ENCODE measurements around the gene SPATA9. TPM values are rescaled to one million over a fixed set of nuclear protein-coding genes. Genes with fewer than 3 reads are reported as not detected.

Gene SPATA9
- total RNA-seq, 1 experiment from 2014 or later, result 0.55 TPM

DNA sequence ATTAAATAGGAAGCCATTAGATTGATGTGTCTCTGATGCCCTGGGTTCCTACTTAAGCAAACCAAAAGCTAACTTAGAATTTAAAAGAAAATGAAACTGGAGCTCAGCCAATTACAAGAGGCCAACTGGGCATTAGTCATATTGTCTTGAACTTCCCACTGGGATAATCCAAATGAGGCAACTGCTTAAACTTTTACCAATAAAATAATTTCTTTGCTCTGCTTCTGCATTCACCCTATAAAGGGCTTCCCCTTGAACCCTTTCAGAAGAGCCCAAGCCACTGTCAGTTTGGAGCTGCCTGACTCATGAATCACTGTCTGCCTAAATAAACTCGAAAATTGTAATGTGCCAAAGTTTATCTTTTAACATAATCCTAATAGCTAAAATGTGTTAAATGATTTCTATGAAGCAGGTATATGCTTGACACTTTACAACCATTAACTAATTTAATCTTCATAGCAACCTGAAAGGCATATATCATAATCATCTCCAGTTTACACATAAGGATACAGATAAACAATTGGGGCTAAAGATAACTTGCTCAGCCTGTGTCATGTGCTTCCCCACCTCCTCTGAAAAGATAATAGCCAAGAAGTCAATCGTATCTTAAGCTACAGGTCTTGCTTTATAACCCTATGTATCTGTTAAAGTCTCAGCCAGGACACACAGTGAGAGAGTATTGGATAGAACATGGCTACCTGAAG, 51.4 kb downstream of the SPATA9 start:
- H3F3A ChIP-seq (ENCODE audit: insufficient read depth, low read depth), result no peaks in the 10 kb centered on the region
- no peaks in the 10 kb centered on the region for H3K79me2 ChIP-seq (ENCODE audit: low read depth)
- H3K4me3 ChIP-seq, result no peak overlapping the region
- no peaks in the 10 kb centered on the region for H3K27me3 ChIP-seq (ENCODE audit: insufficient read depth, low read depth)
- no peaks in the 10 kb centered on the region for H3K9me2 ChIP-seq (ENCODE audit: insufficient read depth)
- ChIA-PET POLR2A (ENCODE audit: unreplicated experiment) (no interaction called here), CTCF (no interaction called here)
- H3K4me1 ChIP-seq (replicated peaks; ENCODE audit: insufficient read depth), result no peaks in the 10 kb centered on the region
- no peak overlapping the region for H3K4me2 ChIP-seq
- no peaks in the 10 kb centered on the region for H3K9me3 ChIP-seq (ENCODE audit: insufficient read depth, low read depth)
- TF ChIP-seq EZH2 (IDR thresholded peaks at IDR 0.05; ENCODE audit: low read depth), result no peak
- TF ChIP-seq, protein P1, sequence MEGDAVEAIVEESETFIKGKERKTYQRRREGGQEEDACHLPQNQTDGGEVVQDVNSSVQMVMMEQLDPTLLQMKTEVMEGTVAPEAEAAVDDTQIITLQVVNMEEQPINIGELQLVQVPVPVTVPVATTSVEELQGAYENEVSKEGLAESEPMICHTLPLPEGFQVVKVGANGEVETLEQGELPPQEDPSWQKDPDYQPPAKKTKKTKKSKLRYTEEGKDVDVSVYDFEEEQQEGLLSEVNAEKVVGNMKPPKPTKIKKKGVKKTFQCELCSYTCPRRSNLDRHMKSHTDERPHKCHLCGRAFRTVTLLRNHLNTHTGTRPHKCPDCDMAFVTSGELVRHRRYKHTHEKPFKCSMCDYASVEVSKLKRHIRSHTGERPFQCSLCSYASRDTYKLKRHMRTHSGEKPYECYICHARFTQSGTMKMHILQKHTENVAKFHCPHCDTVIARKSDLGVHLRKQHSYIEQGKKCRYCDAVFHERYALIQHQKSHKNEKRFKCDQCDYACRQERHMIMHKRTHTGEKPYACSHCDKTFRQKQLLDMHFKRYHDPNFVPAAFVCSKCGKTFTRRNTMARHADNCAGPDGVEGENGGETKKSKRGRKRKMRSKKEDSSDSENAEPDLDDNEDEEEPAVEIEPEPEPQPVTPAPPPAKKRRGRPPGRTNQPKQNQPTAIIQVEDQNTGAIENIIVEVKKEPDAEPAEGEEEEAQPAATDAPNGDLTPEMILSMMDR (conservative IDR thresholded peaks at IDR 0.05), result no peak
- H2AFZ ChIP-seq, result no peak overlapping the region
- H3K36me3 ChIP-seq (ENCODE audit: low read depth), result no peaks in the 10 kb centered on the region
- intact Hi-C loops (cut with micrococcal nuclease; ENCODE audit: unreplicated experiment), result no loop called here
- H3K27ac ChIP-seq, result no peak overlapping the region
- no peak for DNase-seq
- H4K20me1 ChIP-seq (ENCODE audit: insufficient read depth), result no peaks in the 10 kb centered on the region
- BruUV-seq (replicated peaks), result no TSS peak

DNA sequence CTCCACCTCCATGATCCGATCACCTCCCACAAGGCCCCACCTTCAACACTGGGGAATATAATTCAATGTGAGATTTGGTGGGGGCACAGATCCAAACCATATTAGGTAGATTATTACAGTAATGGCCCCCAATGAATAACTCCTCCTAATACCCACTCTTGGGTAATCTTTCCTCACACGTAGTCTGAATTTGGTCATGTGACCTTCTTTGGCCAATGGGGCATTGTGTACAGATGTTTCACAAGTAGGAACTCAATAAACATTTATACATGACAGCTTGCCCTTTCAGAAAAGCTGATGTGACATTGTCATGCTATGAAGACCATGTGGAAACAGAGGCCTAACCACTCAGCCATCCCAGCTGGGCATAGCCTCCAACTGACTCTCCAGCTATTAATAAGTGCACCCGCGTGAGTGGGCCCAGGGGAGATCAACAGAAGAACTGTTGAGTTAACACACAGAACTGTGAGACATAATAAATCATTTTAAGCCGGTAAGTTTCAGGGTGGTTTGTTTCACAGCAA, 52.3 kb downstream of the SPATA9 start:
- H4K20me1 ChIP-seq (ENCODE audit: insufficient read depth), result no peaks in the 10 kb centered on the region
- no peak for DNase-seq
- no peak overlapping the region for H3K4me3 ChIP-seq
- ChIA-PET CTCF (no interaction called here), POLR2A (ENCODE audit: unreplicated experiment) (no interaction called here)
- H2AFZ ChIP-seq, result no peak overlapping the region
- TF ChIP-seq EZH2 (IDR thresholded peaks at IDR 0.05; ENCODE audit: low read depth), result no peak
- TF ChIP-seq, protein P1 (conservative IDR thresholded peaks at IDR 0.05), result no peak
- no peak overlapping the region for H3K4me2 ChIP-seq
- no peaks in the 10 kb centered on the region for H3K4me1 ChIP-seq (replicated peaks; ENCODE audit: insufficient read depth)
- H3K9me3 ChIP-seq (ENCODE audit: insufficient read depth, low read depth), result no peaks in the 10 kb centered on the region
- no TSS peak for BruUV-seq (replicated peaks)
- no peaks in the 10 kb centered on the region for H3K36me3 ChIP-seq (ENCODE audit: low read depth)
- no peaks in the 10 kb centered on the region for H3K79me2 ChIP-seq (ENCODE audit: low read depth)
- H3K9me2 ChIP-seq (ENCODE audit: insufficient read depth), result no peaks in the 10 kb centered on the region
- H3K27ac ChIP-seq, result no peak overlapping the region
- intact Hi-C loops (cut with micrococcal nuclease; ENCODE audit: unreplicated experiment), result no loop called here
- no peaks in the 10 kb centered on the region for H3K27me3 ChIP-seq (ENCODE audit: insufficient read depth, low read depth)
- no peaks in the 10 kb centered on the region for H3F3A ChIP-seq (ENCODE audit: insufficient read depth, low read depth)

DNA sequence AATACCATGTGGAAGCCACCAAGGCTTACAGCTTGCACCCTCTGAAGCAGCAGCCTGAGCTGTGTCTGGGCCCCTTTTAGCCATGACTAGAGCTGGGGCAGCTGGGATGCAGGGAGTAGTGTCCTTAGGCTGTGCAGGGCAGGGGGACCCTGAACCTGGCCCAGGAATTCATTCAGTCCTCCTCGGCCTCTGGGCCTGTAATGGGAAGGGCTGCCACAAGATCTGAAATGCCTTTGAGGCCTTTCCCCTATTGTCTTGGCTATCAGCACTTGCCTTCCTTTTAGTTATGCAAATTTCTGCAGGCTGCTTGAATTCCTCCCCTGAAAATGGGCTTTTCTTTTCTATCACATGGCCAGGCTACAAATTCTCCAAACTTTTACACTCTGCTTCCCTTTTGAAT, 53.9 kb downstream of the SPATA9 start:
- BruUV-seq (replicated peaks), result no TSS peak
- TF ChIP-seq, protein P1 (conservative IDR thresholded peaks at IDR 0.05), result no peak
- TF ChIP-seq EZH2 (IDR thresholded peaks at IDR 0.05; ENCODE audit: low read depth), result no peak
- Histone ChIP-seq H2AFZ (no peak overlapping the region), H3K27ac (no peak overlapping the region), H3K4me1 (replicated peaks; ENCODE audit: insufficient read depth) (no peaks in the 10 kb centered on the region), H4K20me1 (ENCODE audit: insufficient read depth) (no peaks in the 10 kb centered on the region), H3K4me3 (no peak overlapping the region), H3K79me2 (ENCODE audit: low read depth) (no peaks in the 10 kb centered on the region), H3K9me2 (ENCODE audit: insufficient read depth) (no peaks in the 10 kb centered on the region), H3K9me3 (ENCODE audit: insufficient read depth, low read depth) (no peaks in the 10 kb centered on the region), H3K27me3 (ENCODE audit: insufficient read depth, low read depth) (no peaks in the 10 kb centered on the region), H3K36me3 (ENCODE audit: low read depth) (no peaks in the 10 kb centered on the region), H3F3A (ENCODE audit: insufficient read depth, low read depth) (no peaks in the 10 kb centered on the region), H3K4me2 (no peak overlapping the region)
- intact Hi-C loops (cut with micrococcal nuclease; ENCODE audit: unreplicated experiment), result no loop called here
- CTCF ChIA-PET, result no interaction called here
- POLR2A ChIA-PET (ENCODE audit: unreplicated experiment), result no interaction called here
- DNase-seq, result no peak

Measured in PC-9 (cell line).